Hepatocyte (in vitro differentiated cells): ENCODE data around the gene MASP2.
"Not testable (repeated sequence)": the region's sequence is repeated elsewhere in the genome, so short reads cannot be mapped to it uniquely, and the experiment has no call there.

ENCODE experiments used
- EZH2phosphoT487 ChIP-seq: fragments of 200-600 bp; sonication (generic); IDR thresholded peaks from one replicate; pipeline ENCODE4 v1.6.1; 2018; ENCODE audit warnings: antibody characterized with exemption, mild to moderate bottlenecking, low read depth, moderate library complexity; ENCODE audit not compliant: unreplicated experiment, severe bottlenecking
- TF ChIP-seq, protein P1 (sequence below): fragments of 200-600 bp; sonication (generic); IDR thresholded peaks from 2 replicates; pipeline ENCODE4 v1.5.1; 2016; ENCODE audit warnings: antibody characterized with exemption, mild to moderate bottlenecking; ENCODE audit not compliant: poor library complexity

DNA sequence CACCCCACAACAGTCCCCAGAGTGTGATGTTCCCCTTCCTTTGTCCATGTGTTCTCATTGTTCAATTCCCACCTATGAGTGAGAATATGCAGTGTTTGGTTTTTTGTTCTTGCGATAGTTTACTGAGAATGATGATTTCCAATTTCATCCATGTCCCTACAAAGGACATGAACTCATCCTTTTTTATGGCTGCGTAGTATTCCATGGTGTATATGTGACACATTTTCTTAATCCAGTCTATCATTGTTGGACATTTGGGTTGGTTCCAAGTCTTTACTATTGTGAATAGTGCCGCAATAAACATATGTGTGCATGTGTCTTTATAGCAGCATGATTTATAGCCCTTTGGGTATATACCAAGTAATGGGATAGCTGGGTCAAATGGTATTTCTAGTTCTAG is 36.7 kb upstream of the MASP2 start:
- TF ChIP-seq, protein P1, sequence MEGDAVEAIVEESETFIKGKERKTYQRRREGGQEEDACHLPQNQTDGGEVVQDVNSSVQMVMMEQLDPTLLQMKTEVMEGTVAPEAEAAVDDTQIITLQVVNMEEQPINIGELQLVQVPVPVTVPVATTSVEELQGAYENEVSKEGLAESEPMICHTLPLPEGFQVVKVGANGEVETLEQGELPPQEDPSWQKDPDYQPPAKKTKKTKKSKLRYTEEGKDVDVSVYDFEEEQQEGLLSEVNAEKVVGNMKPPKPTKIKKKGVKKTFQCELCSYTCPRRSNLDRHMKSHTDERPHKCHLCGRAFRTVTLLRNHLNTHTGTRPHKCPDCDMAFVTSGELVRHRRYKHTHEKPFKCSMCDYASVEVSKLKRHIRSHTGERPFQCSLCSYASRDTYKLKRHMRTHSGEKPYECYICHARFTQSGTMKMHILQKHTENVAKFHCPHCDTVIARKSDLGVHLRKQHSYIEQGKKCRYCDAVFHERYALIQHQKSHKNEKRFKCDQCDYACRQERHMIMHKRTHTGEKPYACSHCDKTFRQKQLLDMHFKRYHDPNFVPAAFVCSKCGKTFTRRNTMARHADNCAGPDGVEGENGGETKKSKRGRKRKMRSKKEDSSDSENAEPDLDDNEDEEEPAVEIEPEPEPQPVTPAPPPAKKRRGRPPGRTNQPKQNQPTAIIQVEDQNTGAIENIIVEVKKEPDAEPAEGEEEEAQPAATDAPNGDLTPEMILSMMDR = not testable (repeated sequence)
- not testable (repeated sequence) for TF ChIP-seq EZH2phosphoT487
